ENCODE measurements around the gene NPAS3.

DNA sequence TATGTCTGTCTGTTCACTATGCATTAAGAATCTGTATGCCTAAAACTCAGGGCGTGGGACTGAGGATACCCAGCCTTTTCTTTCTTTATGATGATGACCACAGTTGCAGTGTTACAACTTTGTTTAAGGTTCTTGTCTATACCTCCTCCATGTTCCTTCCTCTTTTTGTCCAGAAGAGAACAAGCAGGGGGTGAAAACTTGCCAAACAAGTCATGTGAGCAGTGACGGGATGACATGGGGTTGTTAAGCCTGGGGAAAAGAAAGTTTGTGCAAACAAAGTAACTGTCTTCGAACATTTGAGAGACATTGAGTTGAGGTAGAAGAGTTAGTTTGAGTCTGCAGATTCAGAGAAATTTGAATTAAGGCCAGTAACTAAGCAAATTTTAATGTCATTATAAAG is 505.5 kb downstream of the NPAS3 start:
- TF ChIP-seq CTCF (IDR thresholded peaks at IDR 0.05) (no peak), POLR2A (IDR thresholded peaks at IDR 0.05) (no peak)
